ENCODE results near the gene INVS. TPM values are rescaled to one million over a fixed set of nuclear protein-coding genes. Genes with fewer than 3 reads are reported as not detected.

INVS gene
- total RNA-seq, 6 donors from 2014 or later: 14.7 to 43.0 (median 23.3) TPM

DNA sequence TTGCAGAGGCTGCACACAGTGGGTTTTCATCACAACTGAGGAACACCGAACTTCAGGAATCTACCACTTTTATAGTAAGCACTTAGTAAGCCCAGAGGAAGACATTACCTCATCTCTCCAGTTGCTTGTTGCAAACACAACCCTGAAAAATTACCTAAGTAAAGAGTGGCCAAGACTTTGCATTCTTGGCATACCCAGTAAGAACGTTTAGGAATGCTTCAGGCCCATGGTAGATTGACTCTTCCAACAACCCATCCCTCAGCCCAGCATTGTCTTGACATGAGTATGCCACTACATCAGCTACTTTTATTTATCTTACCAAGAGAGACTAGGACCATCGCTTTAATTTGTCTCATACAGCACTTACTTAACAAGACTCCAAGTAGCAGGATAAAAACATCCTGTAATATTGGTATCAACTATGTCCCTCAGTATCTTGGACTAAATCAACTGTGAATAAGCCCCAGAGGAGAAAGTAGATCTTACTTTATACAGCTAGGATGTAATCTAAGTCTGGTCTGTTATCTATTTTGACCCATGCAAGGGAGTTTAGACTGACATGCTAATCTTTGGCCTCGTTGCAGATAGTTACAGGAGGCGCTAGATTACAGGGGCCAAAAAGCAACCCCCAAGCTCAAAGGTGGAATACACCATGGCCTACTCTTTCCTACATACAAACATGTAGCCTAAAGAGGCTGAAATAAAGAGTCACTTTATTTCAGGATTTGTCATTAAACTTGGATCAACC lies 114.9 kb downstream of the INVS start:
- no peaks in the 10 kb centered on the region for H3K27me3 ChIP-seq
- DNase-seq: no peak
- peaks cover 0 to 2% (median 0%) of the 10 kb centered on the region in 4 donors for H3K36me3 ChIP-seq
- H3K9me3 ChIP-seq: no peaks in the 10 kb centered on the region
- no peak overlapping the region for H3K27ac ChIP-seq
- peaks cover 0 to 4% (median 0%) of the 10 kb centered on the region in 4 donors for H3K4me1 ChIP-seq
- H3K4me3 ChIP-seq: no peak overlapping the region
- WGBS, 2 donors: 75 to 81% methylated on average over 5 of the region's 5 CpGs
- no peak for TF ChIP-seq CTCF (IDR thresholded peaks at IDR 0.05)
- no peak for TF ChIP-seq POLR2A (IDR thresholded peaks at IDR 0.05)
- no peak for TF ChIP-seq POLR2AphosphoS5 (IDR thresholded peaks at IDR 0.05)
- TF ChIP-seq EP300 (IDR thresholded peaks at IDR 0.05): no peak
- peak in 1 of 2 donors; percentile 67 for ATAC-seq (ENCODE audit: low FRiP score in 2 of 2)

GRCh38 chr9:100216178-100216787 lies 117.2 kb downstream of the INVS start:
- DNase-seq (peak in 1 of 2 donors; percentile 54), ATAC-seq (ENCODE audit: low FRiP score in 2 of 2) (peak; percentile 56 to 72)
- H3K4me1 ChIP-seq: no peaks in the 10 kb centered on the region
- peaks cover 0 to 2% (median 0%) of the 10 kb centered on the region in 4 donors for H3K36me3 ChIP-seq
- 70 to 71% methylated on average over 4 of the region's 4 CpGs for WGBS, 2 donors
- no peak for TF ChIP-seq POLR2AphosphoS5 (IDR thresholded peaks at IDR 0.05)
- TF ChIP-seq POLR2A (IDR thresholded peaks at IDR 0.05): no peak
- no peak for TF ChIP-seq EP300 (IDR thresholded peaks at IDR 0.05)
- TF ChIP-seq CTCF (IDR thresholded peaks at IDR 0.05): peak; percentile 2 to 66 (median 50)
- H3K4me3 ChIP-seq: no peak overlapping the region
- no peaks in the 10 kb centered on the region for H3K27me3 ChIP-seq
- no peaks in the 10 kb centered on the region for H3K9me3 ChIP-seq
- H3K27ac ChIP-seq: no peak overlapping the region

DNA sequence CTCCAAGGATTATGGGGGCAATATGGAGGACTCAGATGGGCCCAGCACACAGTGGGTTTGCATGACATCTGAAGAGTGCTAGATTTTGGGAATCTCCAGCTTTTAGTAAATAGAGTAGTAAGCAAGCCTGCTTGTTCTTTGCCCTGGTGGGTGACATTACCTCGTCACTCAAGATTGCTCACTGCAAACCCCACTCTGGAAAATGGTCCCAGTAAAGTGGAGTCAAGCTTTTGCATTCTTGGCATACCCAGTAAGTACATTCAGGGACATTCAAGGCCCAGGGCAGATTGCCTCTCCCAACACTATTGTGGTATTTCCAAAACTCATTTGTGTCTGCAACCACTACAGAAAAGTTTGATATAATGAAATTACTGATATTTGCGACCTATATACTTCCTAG lies 118.5 kb downstream of the INVS start:
- DNase-seq: no peak

DNA sequence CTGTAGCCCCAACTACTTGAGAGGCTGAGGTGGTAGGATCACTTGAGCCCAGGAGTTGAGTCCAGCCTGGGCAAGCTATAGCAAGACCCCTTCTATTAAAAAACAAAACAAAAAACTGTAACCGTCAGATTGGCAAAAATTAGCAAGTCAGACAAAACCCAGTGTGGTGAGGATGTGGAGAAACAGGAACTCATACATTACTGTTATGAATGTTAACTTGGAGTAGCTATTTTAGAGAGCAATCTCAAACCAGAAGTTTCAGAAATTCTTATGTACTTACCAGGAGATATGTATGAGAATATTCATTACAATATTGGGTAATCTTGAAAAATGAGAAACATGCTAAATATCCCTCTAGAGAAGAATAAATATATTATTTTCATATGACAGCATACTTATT lies 120.3 kb downstream of the INVS start:
- Histone ChIP-seq H3K4me3 (no peak overlapping the region), H3K4me1 (no peaks in the 10 kb centered on the region), H3K36me3 (peaks cover 0 to 2% (median 0%) of the 10 kb centered on the region in 4 donors), H3K9me3 (no peaks in the 10 kb centered on the region), H3K27me3 (no peaks in the 10 kb centered on the region), H3K27ac (no peak overlapping the region)
- WGBS, 2 donors: 72 to 76% methylated on average over 1 of the region's 1 CpG
- ATAC-seq (ENCODE audit: low FRiP score in 2 of 2) (no peak), DNase-seq (no peak)
- TF ChIP-seq POLR2AphosphoS5 (IDR thresholded peaks at IDR 0.05) (no peak), EP300 (IDR thresholded peaks at IDR 0.05) (no peak), POLR2A (IDR thresholded peaks at IDR 0.05) (no peak), CTCF (IDR thresholded peaks at IDR 0.05) (no peak)

More for the DNA sequence above, 118.5 kb downstream of the INVS start:
- H3K27me3 ChIP-seq: no peaks in the 10 kb centered on the region
- H3K4me1 ChIP-seq: no peaks in the 10 kb centered on the region
- H3K4me3 ChIP-seq: no peak overlapping the region
- WGBS, 2 donors: 95 to 96% methylated on average over 2 of the region's 2 CpGs
- no peak for ATAC-seq (ENCODE audit: low FRiP score in 2 of 2)
- no peak overlapping the region for H3K27ac ChIP-seq
- TF ChIP-seq EP300 (IDR thresholded peaks at IDR 0.05) (no peak), POLR2A (IDR thresholded peaks at IDR 0.05) (no peak), CTCF (IDR thresholded peaks at IDR 0.05) (no peak), POLR2AphosphoS5 (IDR thresholded peaks at IDR 0.05) (no peak)
- no peaks in the 10 kb centered on the region for H3K9me3 ChIP-seq
- H3K36me3 ChIP-seq: peaks cover 0 to 2% (median 0%) of the 10 kb centered on the region in 4 donors

Measured in upper lobe of left lung (tissue), 6 donors.